HG03520 (cell line): ENCODE results near the gene THBS4.
"Not testable (repeated sequence)": the region's sequence is repeated elsewhere in the genome, so short reads cannot be mapped to it uniquely, and the experiment has no call there.

Experiments used
- ATAC-seq: cut with Tn5 transposase; IDR thresholded peaks from one replicate; pipeline ENCODE4 v1.9.1; 2021; ENCODE audit warnings: mild to moderate bottlenecking, moderate library complexity; ENCODE audit not compliant: unreplicated experiment

Gene THBS4

GRCh38 chr5:80111376-80111990 is 76.3 kb downstream of the THBS4 start:
- ATAC-seq, result not testable (repeated sequence)

- ATAC-seq, result no peak
Observed at GRCh38 chr5:80114860-80115259, 79.7 kb downstream of the THBS4 start.

- no peak for ATAC-seq
Observed at GRCh38 chr5:80116000-80116399, 80.9 kb downstream of the THBS4 start.

- ATAC-seq, result no peak
Observed at GRCh38 chr5:80116465-80116864, 81.3 kb downstream of the THBS4 start.

GRCh38 chr5:80117446-80117845 is 82.3 kb downstream of the THBS4 start:
- no peak for ATAC-seq

- ATAC-seq, result no peak
Observed at GRCh38 chr5:80119372-80119771, 84.2 kb downstream of the THBS4 start.

- ATAC-seq, result no peak
Observed at GRCh38 chr5:80122579-80122978, 87.4 kb downstream of the THBS4 start.

GRCh38 chr5:80124121-80124918 is 89.2 kb downstream of the THBS4 start:
- ATAC-seq, result no peak

GRCh38 chr5:80125022-80125961 is 90.1 kb downstream of the THBS4 start:
- ATAC-seq, result peak; percentile 64

GRCh38 chr5:80125962-80126480 is 90.9 kb downstream of the THBS4 start:
- ATAC-seq, result peak; percentile 58

GRCh38 chr5:80127116-80127552 is 92.0 kb downstream of the THBS4 start:
- ATAC-seq, result no peak

- ATAC-seq, result no peak
Observed at GRCh38 chr5:80128141-80128540, 93.0 kb downstream of the THBS4 start.

GRCh38 chr5:80129146-80129545 is 94.0 kb downstream of the THBS4 start:
- ATAC-seq, result no peak
